Type B pancreatic cell (in vitro differentiated cells): ENCODE results near the gene HMG20B. TPM values are rescaled to one million over a fixed set of nuclear protein-coding genes. Genes with fewer than 3 reads are reported as not detected.

ENCODE experiments used
- DNase-seq: peaks from one replicate; pipeline ENCODE4 v3.0.0; 2021; ENCODE audit warnings: mixed read lengths; ENCODE audit not compliant: unreplicated experiment; ENCODE audit errors: extremely low spot score
- H3K27ac Mint-ChIP-seq: 2 replicates; pipeline ENCODE4 v1.8.0; 2021; ENCODE audit warnings: mild to moderate bottlenecking, mixed read lengths
- H3K27me3 Mint-ChIP-seq: 2 replicates; pipeline ENCODE4 v1.8.0; 2021; ENCODE audit warnings: mixed read lengths
- H3K36me3 Mint-ChIP-seq: 2 replicates; pipeline ENCODE4 v1.8.0; 2021; ENCODE audit warnings: mixed read lengths
- H3K4me1 Mint-ChIP-seq: one replicate; pipeline ENCODE4 v1.8.0; 2021; ENCODE audit warnings: mixed read lengths; ENCODE audit not compliant: unreplicated experiment
- H3K4me3 Mint-ChIP-seq: 2 replicates; pipeline ENCODE4 v1.8.0; 2021; ENCODE audit warnings: mild to moderate bottlenecking, mixed read lengths
- H3K9me3 Mint-ChIP-seq: 2 replicates; pipeline ENCODE4 v1.8.0; 2021; ENCODE audit warnings: mixed read lengths
- CTCF ChIP-seq: fragments of 200-600 bp; sonication (generic); conservative IDR thresholded peaks from 2 replicates; pipeline ENCODE4 v1.5.0; 2021; ENCODE audit warnings: antibody characterized with exemption, mild to moderate bottlenecking
- total RNA-seq: library from RNA; stranded (reverse); gene quantifications from 2 replicates; pipeline ENCODE4 v1.2.1, GENCODE V29; 2021; ENCODE audit warnings: low replicate concordance

The HMG20B gene
- total RNA-seq, 1 donor from 2014 or later: 78.3 TPM

- peaks cover 14% of the 10 kb centered on the region for H3K27me3 Mint-ChIP-seq
- no peak within 1 kb of the TSS for H3K4me3 Mint-ChIP-seq
- H3K27ac Mint-ChIP-seq: no peak within 1 kb of the TSS
- DNase-seq: no peak
- no peak for TF ChIP-seq CTCF
- H3K4me1 Mint-ChIP-seq: peaks cover 7% of the 10 kb centered on the region
- no peaks in the 10 kb centered on the region for H3K36me3 Mint-ChIP-seq
- no peaks in the 10 kb centered on the region for H3K9me3 Mint-ChIP-seq
These were observed 34.0 kb downstream of the HMG20B start, which contains the start of gene TBXA2R for GRCh38 chr19:3606690-3607289. TSS of gene TBXA2R (minus strand) at chr19:3606875. CDS start at chr19:3600634, 6,241 bp downstream.

GRCh38 chr19:3607303-3608078, 34.7 kb downstream of the HMG20B start:
- peaks cover 7% of the 10 kb centered on the region for H3K4me1 Mint-ChIP-seq
- no peaks in the 10 kb centered on the region for H3K9me3 Mint-ChIP-seq
- peaks cover 14% of the 10 kb centered on the region for H3K27me3 Mint-ChIP-seq
- TF ChIP-seq CTCF: no peak
- DNase-seq: no peak
- H3K36me3 Mint-ChIP-seq: no peaks in the 10 kb centered on the region
- no peak overlapping the region for H3K4me3 Mint-ChIP-seq
- H3K27ac Mint-ChIP-seq: no peak overlapping the region

GRCh38 chr19:3608079-3608641, 35.4 kb downstream of the HMG20B start:
- H3K4me1 Mint-ChIP-seq: peaks cover 7% of the 10 kb centered on the region
- no peak overlapping the region for H3K27ac Mint-ChIP-seq
- DNase-seq: no peak
- H3K36me3 Mint-ChIP-seq: no peaks in the 10 kb centered on the region
- peaks cover 14% of the 10 kb centered on the region for H3K27me3 Mint-ChIP-seq
- no peaks in the 10 kb centered on the region for H3K9me3 Mint-ChIP-seq
- no peak for TF ChIP-seq CTCF
- no peak overlapping the region for H3K4me3 Mint-ChIP-seq

- H3K27me3 Mint-ChIP-seq: peaks cover 14% of the 10 kb centered on the region
- no peaks in the 10 kb centered on the region for H3K9me3 Mint-ChIP-seq
- no peaks in the 10 kb centered on the region for H3K36me3 Mint-ChIP-seq
- H3K27ac Mint-ChIP-seq: no peak overlapping the region
- no peak for TF ChIP-seq CTCF
- peaks cover 7% of the 10 kb centered on the region for H3K4me1 Mint-ChIP-seq
- no peak for DNase-seq
- no peak overlapping the region for H3K4me3 Mint-ChIP-seq
These were observed 36.1 kb downstream of the HMG20B start for GRCh38 chr19:3608750-3609322.

GRCh38 chr19:3609779-3610719, 37.3 kb downstream of the HMG20B start:
- peaks cover 7% of the 10 kb centered on the region for H3K4me1 Mint-ChIP-seq
- DNase-seq: no peak
- no peak overlapping the region for H3K27ac Mint-ChIP-seq
- H3K36me3 Mint-ChIP-seq: no peaks in the 10 kb centered on the region
- H3K27me3 Mint-ChIP-seq: peaks cover 14% of the 10 kb centered on the region
- no peak for TF ChIP-seq CTCF
- H3K4me3 Mint-ChIP-seq: no peak overlapping the region
- no peaks in the 10 kb centered on the region for H3K9me3 Mint-ChIP-seq
